GM12878 (cell line): ENCODE measurements around the gene FAM89B. TPM values are rescaled to one million over a fixed set of nuclear protein-coding genes. Genes with fewer than 3 reads are reported as not detected.

ENCODE experiments used
- ATAC-seq: fragments of 200-7000 bp; cut with Tn5 transposase; 3 replicates; pipeline ENCODE4 v1.9.1; 2020; ENCODE audit warnings: mild to moderate bottlenecking, moderate library complexity
- BruUV-seq: library from RNA; stranded (reverse); fragments of 400-500 nt; replicated peaks from 2 replicates; lab custom pipeline; 2021; lab: Mats Ljungman, UMichigan
- CTCF ChIA-PET: fragments of 300-600 bp; sonication (Branson Sonifier 250); formaldehyde crosslinking; extraction: SDS; loops from one replicate; lab custom pipeline; 2021; ENCODE audit warnings: inconsistent platforms; lab: Yijun Ruan, JAX
- POLR2A ChIA-PET: fragments of 350-600 bp; formaldehyde crosslinking; extraction: SDS; loops from one replicate; lab custom pipeline; 2021; ENCODE audit warnings: inconsistent platforms; lab: Charles Lee
- RAD21 ChIA-PET: fragments of 300-600 bp; sonication (Branson Sonifier 250); formaldehyde crosslinking; loops from one replicate; lab custom pipeline; 2023; ENCODE audit warnings: antibody characterized with exemption; ENCODE audit not compliant: unreplicated experiment; lab: Charles Lee
- SMC1A ChIA-PET: fragments of 300-600 bp; sonication (Branson Sonifier 250); formaldehyde crosslinking; loops from one replicate; lab custom pipeline; 2023; ENCODE audit not compliant: unreplicated experiment, uncharacterized antibody; lab: Charles Lee
- DNase-seq: peaks from one replicate; pipeline ENCODE4 v3.0.0-alpha.2; 2011; ENCODE audit warnings: low read depth, low spot score
- FAIRE-seq: peaks from 3 replicates; lab custom pipeline; 2011; peaks lifted over from hg19 to GRCh38; lab: Jason Lieb, UNC
- H2AFZ ChIP-seq: 2 replicates; pipeline ENCODE4 v1.6.0; 2011; ENCODE audit warnings: low read depth, low read length, control low read depth; ENCODE audit not compliant: control insufficient read depth
- H3K27ac ChIP-seq: 2 replicates; pipeline ENCODE4 v1.5.1; 2011; ENCODE audit warnings: control low read depth; ENCODE audit not compliant: control insufficient read depth, insufficient read depth
- H3K27me3 ChIP-seq, 2 experiments: replicated peaks in 1 of 2; 2 replicates each; pipeline versions ENCODE4 v1.6.0 to v1.6.1; 2011; ENCODE audit warnings: low read length in 1 of 2; ENCODE audit not compliant: control insufficient read depth in 2 of 2, insufficient read depth in 2 of 2
- H3K36me3 ChIP-seq, 2 experiments: 2 replicates each; pipeline ENCODE4 v1.5.1; 2011; ENCODE audit warnings: low read length in 1 of 2; ENCODE audit not compliant: control insufficient read depth in 2 of 2, insufficient read depth in 2 of 2
- H3K4me1 ChIP-seq: 2 replicates; pipeline ENCODE4 v1.6.1; 2011; ENCODE audit warnings: mild to moderate bottlenecking, low read length, moderate library complexity, mixed read lengths; ENCODE audit not compliant: control insufficient read depth, insufficient read depth
- H3K4me2 ChIP-seq: 2 replicates; pipeline ENCODE4 v1.6.0; 2011; ENCODE audit warnings: control low read depth; ENCODE audit not compliant: control insufficient read depth, insufficient read depth
- H3K4me3 ChIP-seq: fragments of 200-600 bp; sonication (generic); 2 replicates; pipeline ENCODE4 v1.5.1; 2016
- H3K79me2 ChIP-seq: 2 replicates; pipeline ENCODE4 v1.6.0; 2011; ENCODE audit warnings: low read length; ENCODE audit not compliant: control insufficient read depth, insufficient read depth
- H3K9ac ChIP-seq: 2 replicates; pipeline ENCODE4 v1.8.0; 2011; ENCODE audit warnings: low read length, control low read depth, mixed read lengths; ENCODE audit not compliant: control insufficient read depth, insufficient read depth
- H3K9me3 ChIP-seq: replicated peaks from 3 replicates; pipeline ENCODE4 v1.5.1; 2011; ENCODE audit warnings: mild to moderate bottlenecking, low read length; ENCODE audit not compliant: control insufficient read depth, insufficient read depth
- H4K20me1 ChIP-seq: 2 replicates; pipeline ENCODE4 v1.6.0; 2011; ENCODE audit not compliant: control insufficient read depth, insufficient read depth
- CBX3 ChIP-seq: fragments of 200-600 bp; sonication (generic); IDR thresholded peaks from 2 replicates; pipeline ENCODE4 v1.6.1; 2016; ENCODE audit warnings: low read depth, borderline replicate concordance
- CBX5 ChIP-seq: sonication (generic); IDR thresholded peaks from 2 replicates; pipeline ENCODE4 v1.6.1; 2016; ENCODE audit warnings: low read depth, moderate library complexity, mild to moderate bottlenecking, inconsistent platforms
- CEBPB ChIP-seq, 2 experiments: fragments of 150-350 bp in 1 of 2; IDR thresholded peaks; 2 replicates each; pipeline ENCODE4 v1.6.1; 2012 to 2014; ENCODE audit warnings: low read depth in 2 of 2, low read length in 2 of 2, borderline replicate concordance in 1 of 2, inconsistent platforms in 1 of 2
- NFYA ChIP-seq: IDR thresholded peaks from 2 replicates; pipeline ENCODE4 v1.6.1; 2011; ENCODE audit warnings: low read depth, mild to moderate bottlenecking, low read length, improper control_type of control experiment, borderline replicate concordance
- POLR2A ChIP-seq: IDR thresholded peaks from 2 replicates; pipeline ENCODE4 v1.6.1; 2011; ENCODE audit warnings: low read depth, mild to moderate bottlenecking, low read length
- WGBS: methylation state at CpG from one replicate; pipeline ENCODE4 v1.1.6; 2016; ENCODE audit warnings: low lambda C conversion rate; ENCODE audit not compliant: insufficient replicate concordance, insufficient coverage; ENCODE audit errors: missing lambda C conversion rate; 5-methylcytosine and 5-hydroxymethylcytosine counted together
- in situ Hi-C: fragments of 300-500 bp; cut with MboI; formaldehyde crosslinking; loops from 9 replicates; pipeline ENCODE4 v1.14.3; 2018; ENCODE audit warnings: mixed read lengths
- intact Hi-C: fragments of 100-400 bp; cut with micrococcal nuclease; formaldehyde crosslinking; loops from one replicate; pipeline ENCODE4 v1.14.2; 2022; ENCODE audit not compliant: unreplicated experiment
- polyA plus RNA-seq, 11 experiments: library from polyadenylated mRNA; depleted of rRNA in 4 of 11; unstranded in 6 of 11; stranded (reverse) in 5 of 11; fragments of >200 nt; fragmentation: Nextera tagmentation in 4 of 11; fragmentation: Illumina TruSeq in 1 of 11; extraction: Ambion mirVana in 4 of 11; extraction: Trizol in 1 of 11; gene quantifications; 1 replicate in 1 of 11; 2 replicates in 10 of 11; pipeline versions ENCODE4 v1.2.1 to v1.2.3, GENCODE V29; 2011 to 2016; ENCODE audit warnings: inconsistent platforms in 2 of 11, missing spikeins in 2 of 11, low read depth in 1 of 11
- total RNA-seq, 4 experiments: library from RNA; depleted of rRNA in 3 of 4; stranded (reverse); fragments of >200 nt in 3 of 4; fragmentation: Illumina TruSeq in 1 of 4; extraction: Trizol in 1 of 4; gene quantifications; 2 replicates each; pipeline versions ENCODE4 v1.2.1 to v1.2.3, GENCODE V29; 2013 to 2021

The FAM89B gene
- total and polyA plus RNA-seq, 10 of the 15 experiments (the other 5 are each of a cell fraction or from before 2014, with no cell fraction given) = 0.34 to 36.7 (median 9.8) TPM

GRCh38 chr11:65607614-65608426, 35.5 kb downstream of the FAM89B start:
- Histone ChIP-seq H2AFZ (no peak overlapping the region), H3K4me1 (peaks cover 12% of the 10 kb centered on the region), H3K36me3 (peaks cover 18 to 33% of the 10 kb centered on the region in 2 experiments; a peak in 3 of 4 replicates), H3K4me3 (no peak overlapping the region), H3K9ac (no peak overlapping the region), H4K20me1 (no peaks in the 10 kb centered on the region; the same call in 1 of the 2 replicates), H3K9me3 (no peaks in the 10 kb centered on the region), H3K4me2 (no peak overlapping the region), H3K79me2 (peaks cover 26% of the 10 kb centered on the region), H3K27ac (no peak overlapping the region), H3K27me3 (no peaks in the 10 kb centered on the region)
- in situ Hi-C loops (no loop called here), intact Hi-C loops (no loop called here)
- SMC1A ChIA-PET = interaction anchor here (1.0 kb wide), 1 partner anchor 13 kb away, joined by 3 read pairs; no protein-coding TSS in a partner anchor
- ATAC-seq = no peak
- peak; percentile 18; the same call in 1 of the 2 replicates for TF ChIP-seq POLR2A
- TF ChIP-seq CBX5 = no peak
- DNase-seq = no peak
- RAD21 ChIA-PET = no interaction called here
- POLR2A ChIA-PET = interaction anchor here (0.6 to 2.5 kb wide), 2 partner anchors 14 to 48 kb away, joined by 3 to 12 read pairs; no protein-coding TSS in a partner anchor
- no peak for FAIRE-seq
- BruUV-seq = no TSS peak
- WGBS = over 99% methylated on average over 37 of the region's 37 CpGs
- CTCF ChIA-PET = interaction anchor here (0.9 to 1.5 kb wide), 2 partner anchors 13 to 20 kb away, joined by 3 read pairs; no protein-coding TSS in a partner anchor

- peaks cover 17% of the 10 kb centered on the region for H3K4me1 ChIP-seq
- peaks cover 39% of the 10 kb centered on the region for H3K79me2 ChIP-seq
- no peaks in the 10 kb centered on the region for H3K9me3 ChIP-seq
- ChIA-PET SMC1A (interaction anchor here (1.2 kb wide), 1 partner anchor 15 kb away, joined by 6 read pairs; no protein-coding TSS in a partner anchor), POLR2A (interaction anchor here (1.0 to 2.5 kb wide), 3 partner anchors 16 to 29 kb away, joined by 3 to 12 read pairs (median 10); partner anchors contain the start of gene SIPA1), CTCF (interaction anchor here (1.2 to 1.8 kb wide), 2 partner anchors 21 to 251 kb away, joined by 3 to 7 read pairs; partner anchors contain the start of gene MUS81), RAD21 (interaction anchor here (1.7 kb wide), 1 partner anchor 19 kb away, joined by 5 read pairs; no protein-coding TSS in a partner anchor)
- FAIRE-seq (no peak), DNase-seq (no peak), ATAC-seq (no peak)
- H3K4me2 ChIP-seq = 0 out of 2 replicates have a peak overlapping the region, but pooled peaks have one; percentile 5
- H4K20me1 ChIP-seq = no peaks in the 10 kb centered on the region; the same call in 1 of the 2 replicates
- H3K9ac ChIP-seq = no peak overlapping the region
- WGBS = 79% methylated on average over 3 of the region's 3 CpGs
- H3K27me3 ChIP-seq = no peaks in the 10 kb centered on the region
- no peak for TF ChIP-seq NFYA
- TF ChIP-seq CBX3 = no peak
- no peak for TF ChIP-seq CEBPB (IDR thresholded peaks at IDR 0.05; ENCODE audit: borderline replicate concordance in 1 of 2, low read depth in 2 of 2, low read length in 2 of 2)
- no peak overlapping the region for H2AFZ ChIP-seq
- intact Hi-C loops = no loop called here
- no peak overlapping the region for H3K27ac ChIP-seq
- no TSS peak for BruUV-seq
- in situ Hi-C loops = no loop called here
- no peak overlapping the region for H3K4me3 ChIP-seq
- peaks cover 18 to 32% of the 10 kb centered on the region in 2 experiments; a peak in 3 of 4 replicates for H3K36me3 ChIP-seq
Measured at GRCh38 chr11:65609229-65609628, 36.9 kb downstream of the FAM89B start.
